ENCODE measurements around the gene SLC5A1. TPM values are rescaled to one million over a fixed set of nuclear protein-coding genes. Genes with fewer than 3 reads are reported as not detected.

The SLC5A1 gene
- not detected in 2 replicates for total RNA-seq (2014; rRNA removed; shearing (Covaris generic))

- DNase-seq (ENCODE audit: low spot score), result no peak
Measured at GRCh38 chr22:32042924-32043323, at the start of gene SLC5A1. Gene SLC5A1, plus strand, starts transcription at chr22:32043261. Its CDS starts 21 bp downstream, at chr22:32043282.

- no peak for DNase-seq (ENCODE audit: low spot score)
Measured at GRCh38 chr22:31995046-31995445, 48.0 kb upstream of the SLC5A1 start.

- DNase-seq (ENCODE audit: low spot score), result no peak
Measured at GRCh38 chr22:31995807-31996206, 47.3 kb upstream of the SLC5A1 start.

GRCh38 chr22:31998784-31999385 lies 44.2 kb upstream of the SLC5A1 start:
- no peak for DNase-seq (ENCODE audit: low spot score)

GRCh38 chr22:32000181-32000580 lies 42.9 kb upstream of the SLC5A1 start:
- no peak for DNase-seq (ENCODE audit: low spot score)

GRCh38 chr22:32005453-32005852 lies 37.6 kb upstream of the SLC5A1 start:
- peak; percentile 7 for DNase-seq (ENCODE audit: low spot score)

GRCh38 chr22:32013200-32013599 lies 29.9 kb upstream of the SLC5A1 start:
- DNase-seq (ENCODE audit: low spot score), result no peak

- no peak for DNase-seq (ENCODE audit: low spot score)
Measured at GRCh38 chr22:32016081-32016480, 27.0 kb upstream of the SLC5A1 start.

- no peak for DNase-seq (ENCODE audit: low spot score)
Measured at GRCh38 chr22:32018056-32018455, 25.0 kb upstream of the SLC5A1 start.

- DNase-seq (ENCODE audit: low spot score), result peak; percentile 70
Measured at GRCh38 chr22:32020117-32020516, 22.9 kb upstream of the SLC5A1 start.

GRCh38 chr22:32021716-32022115 lies 21.3 kb upstream of the SLC5A1 start:
- no peak for DNase-seq (ENCODE audit: low spot score)

GRCh38 chr22:32023251-32023827 lies 19.7 kb upstream of the SLC5A1 start:
- no peak for DNase-seq (ENCODE audit: low spot score)

GRCh38 chr22:32024796-32025195 lies 18.3 kb upstream of the SLC5A1 start:
- no peak for DNase-seq (ENCODE audit: low spot score)

- no peak for DNase-seq (ENCODE audit: low spot score)
Measured at GRCh38 chr22:32030518-32031247, 12.4 kb upstream of the SLC5A1 start.

GRCh38 chr22:32031466-32031865 lies 11.6 kb upstream of the SLC5A1 start:
- no peak for DNase-seq (ENCODE audit: low spot score)

- no peak for DNase-seq (ENCODE audit: low spot score)
Measured at GRCh38 chr22:32034275-32034674, 8.8 kb upstream of the SLC5A1 start.

GRCh38 chr22:32037236-32037635 lies 5.8 kb upstream of the SLC5A1 start:
- no peak for DNase-seq (ENCODE audit: low spot score)

- DNase-seq (ENCODE audit: low spot score), result no peak
Measured at GRCh38 chr22:32040324-32040904, 2.6 kb upstream of the SLC5A1 start.

GRCh38 chr22:32043391-32043790 lies 330 bp downstream of the SLC5A1 start:
- no peak for DNase-seq (ENCODE audit: low spot score)

GRCh38 chr22:32044477-32044876 lies 1.4 kb downstream of the SLC5A1 start:
- DNase-seq (ENCODE audit: low spot score), result no peak

- peak; percentile 45 for DNase-seq (ENCODE audit: low spot score)
Measured at GRCh38 chr22:32044913-32045312, 1.9 kb downstream of the SLC5A1 start.

GRCh38 chr22:32048069-32048468 lies 5.0 kb downstream of the SLC5A1 start:
- DNase-seq (ENCODE audit: low spot score), result no peak

Measured in H4 (cell line).